GM23248 (cell line): ENCODE measurements around the gene RSAD1. TPM values are rescaled to one million over a fixed set of nuclear protein-coding genes. Genes with fewer than 3 reads are reported as not detected.

Experiments
- DNase-seq: peaks from one replicate; pipeline ENCODE4 v3.0.0-alpha.2; 2015
- H2AFZ ChIP-seq: fragments of 200-600 bp; sonication (generic); 2 replicates; pipeline ENCODE4 v1.6.1; 2016; ENCODE audit warnings: antibody characterized with exemption
- H3F3A ChIP-seq: fragments of 200-600 bp; sonication (generic); 2 replicates; pipeline ENCODE4 v1.6.1; 2016; ENCODE audit warnings: mild to moderate bottlenecking, antibody characterized with exemption, mixed run types; ENCODE audit not compliant: insufficient read depth
- H3K27ac ChIP-seq: fragments of 200-600 bp; sonication (generic); 2 replicates; pipeline ENCODE4 v1.5.1; 2016; ENCODE audit warnings: mild to moderate bottlenecking
- H3K27me3 ChIP-seq: fragments of 200-600 bp; sonication (generic); replicated peaks from 2 replicates; pipeline ENCODE4 v1.6.1; 2016; ENCODE audit warnings: mild to moderate bottlenecking; ENCODE audit not compliant: insufficient read depth
- H3K36me3 ChIP-seq: fragments of 200-600 bp; sonication (generic); 2 replicates; pipeline ENCODE4 v1.6.1; 2016; ENCODE audit warnings: low read depth, mild to moderate bottlenecking
- H3K4me1 ChIP-seq: fragments of 200-600 bp; sonication (generic); 2 replicates; pipeline ENCODE4 v1.6.1; 2016; ENCODE audit warnings: mild to moderate bottlenecking; ENCODE audit not compliant: insufficient read depth
- H3K4me2 ChIP-seq: fragments of 200-600 bp; sonication (generic); one replicate; pipeline ENCODE4 v1.6.1; 2016; ENCODE audit warnings: mild to moderate bottlenecking; ENCODE audit not compliant: unreplicated experiment
- H3K4me3 ChIP-seq: fragments of 200-600 bp; sonication (generic); 2 replicates; pipeline ENCODE4 v1.5.1; 2016; ENCODE audit warnings: mild to moderate bottlenecking
- H3K79me2 ChIP-seq: fragments of 200-600 bp; sonication (generic); 2 replicates; pipeline ENCODE4 v1.6.1; 2016; ENCODE audit warnings: mild to moderate bottlenecking; ENCODE audit not compliant: insufficient read depth
- H3K9ac ChIP-seq: fragments of 200-600 bp; sonication (generic); 2 replicates; pipeline ENCODE4 v1.6.1; 2016; ENCODE audit warnings: mild to moderate bottlenecking
- H3K9me2 ChIP-seq: fragments of 200-600 bp; sonication (generic); 2 replicates; pipeline ENCODE4 v1.6.1; 2016; ENCODE audit warnings: mixed run types, mild to moderate bottlenecking, moderate library complexity; ENCODE audit not compliant: insufficient read depth
- H3K9me3 ChIP-seq: fragments of 200-600 bp; sonication (generic); one replicate; pipeline ENCODE4 v1.6.1; 2017; ENCODE audit warnings: low read depth
- H4K20me1 ChIP-seq: fragments of 200-600 bp; sonication (generic); 2 replicates; pipeline ENCODE4 v1.6.0; 2016; ENCODE audit not compliant: insufficient read depth
- EZH2 ChIP-seq: fragments of 200-600 bp; sonication (generic); IDR thresholded peaks from 2 replicates; pipeline ENCODE4 v1.6.1; 2018; ENCODE audit warnings: antibody characterized with exemption, mild to moderate bottlenecking; ENCODE audit not compliant: insufficient read depth, poor library complexity, severe bottlenecking
- EZH2phosphoT487 ChIP-seq: fragments of 200-600 bp; sonication (generic); IDR thresholded peaks from 2 replicates; pipeline ENCODE4 v1.6.1; 2018; ENCODE audit warnings: antibody characterized with exemption, moderate library complexity, mild to moderate bottlenecking, low read depth; ENCODE audit not compliant: insufficient read depth
- WGBS, 2 experiments: methylation state at CpG; one replicate each; pipeline ENCODE4 v1.1.6; 2015 to 2017; ENCODE audit warnings: low lambda C conversion rate in 2 of 2, low coverage in 1 of 2; ENCODE audit errors: missing lambda C conversion rate in 2 of 2; 5-methylcytosine and 5-hydroxymethylcytosine counted together
- in situ Hi-C: fragments of 300-500 bp; cut with MboI; formaldehyde crosslinking; loops from 2 replicates; pipeline ENCODE4 v1.15.0; 2020
- polyA plus RNA-seq: library from polyadenylated mRNA; unstranded; fragments of >200 nt; fragmentation: Nextera tagmentation; extraction: Ambion mirVana; gene quantifications from 2 replicates; pipeline ENCODE4 v1.2.1, GENCODE V29; 2016
- total RNA-seq: library from RNA; depleted of rRNA; stranded (reverse); fragments of >200 nt; shearing (Covaris generic); gene quantifications from 2 replicates; pipeline ENCODE4 v1.2.3, GENCODE V29; 2014

Gene RSAD1
- total and polyA plus RNA-seq, 2 experiments from 2014 or later = 19.8 to 22.4 TPM

- no peaks in the 10 kb centered on the region for H3K27me3 ChIP-seq
- WGBS, 2 experiments = 64 to 71% methylated on average over 8 of the region's 8 CpGs
- no peak overlapping the region for H3K4me2 ChIP-seq
- no peaks in the 10 kb centered on the region for H3K9me2 ChIP-seq
- no peak overlapping the region for H3K4me3 ChIP-seq
- no peaks in the 10 kb centered on the region for H3F3A ChIP-seq
- DNase-seq = peak; percentile 54
- no peak overlapping the region for H2AFZ ChIP-seq
- no peaks in the 10 kb centered on the region for H3K9me3 ChIP-seq
- no peaks in the 10 kb centered on the region for H3K36me3 ChIP-seq
- no peaks in the 10 kb centered on the region for H3K79me2 ChIP-seq
- H3K27ac ChIP-seq = no peak overlapping the region
- H4K20me1 ChIP-seq = no peaks in the 10 kb centered on the region
- peaks cover 8% of the 10 kb centered on the region; the same call in 1 of the 2 replicates for H3K4me1 ChIP-seq
- TF ChIP-seq EZH2 (no peak), EZH2phosphoT487 (no peak)
- H3K9ac ChIP-seq = no peak overlapping the region
- in situ Hi-C loops = loop anchor here (25.0 kb wide), 1 partner anchor 91 kb away; no protein-coding TSS in a partner anchor
These were observed 17.3 kb downstream of the RSAD1 start for GRCh38 chr17:50495918-50496317.

DNA sequence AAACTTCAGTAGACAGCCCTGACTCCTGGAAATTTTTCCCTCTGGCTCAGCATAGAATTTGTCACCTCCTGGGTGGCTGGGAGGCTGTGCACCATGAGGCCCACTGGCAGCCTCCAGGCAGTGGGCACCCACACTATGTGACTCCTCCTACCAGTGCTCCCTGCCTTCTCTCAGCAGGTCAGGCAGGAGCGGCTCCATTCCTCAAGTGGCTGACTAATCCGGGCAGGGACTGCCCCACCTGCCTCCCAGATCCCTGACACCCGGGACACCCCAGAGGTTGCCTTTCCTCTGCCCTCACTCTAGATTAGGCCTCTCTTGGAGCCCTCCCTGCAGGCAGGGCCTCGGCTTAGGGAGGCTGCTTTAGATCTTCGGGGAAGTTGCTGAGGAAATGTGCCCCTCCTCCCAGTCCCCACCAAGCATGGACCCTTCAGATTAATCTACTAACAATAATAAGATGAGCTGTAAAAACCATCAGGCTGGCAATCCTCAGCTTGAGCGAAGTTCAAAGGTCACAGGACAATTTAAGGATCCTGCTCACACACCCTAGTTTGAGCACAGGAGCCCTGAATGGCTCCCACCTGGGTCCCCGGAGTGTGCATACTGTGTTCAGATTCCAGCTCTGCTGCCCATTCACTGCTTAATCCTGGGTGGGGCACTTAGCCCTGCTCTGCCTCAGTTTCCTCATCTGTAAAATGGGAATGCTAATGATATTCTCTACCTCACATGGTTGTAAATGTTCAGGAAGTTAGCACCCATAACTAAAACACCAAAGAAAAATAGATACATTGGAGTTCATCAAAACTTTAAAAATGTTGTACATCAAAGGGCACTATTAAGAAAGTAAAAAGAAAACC lies 19.6 kb downstream of the RSAD1 start:
- Histone ChIP-seq H3K27ac (no peak overlapping the region), H3K4me1 (peaks cover 5% of the 10 kb centered on the region; the same call in 1 of the 2 replicates), H3F3A (no peaks in the 10 kb centered on the region), H3K27me3 (no peaks in the 10 kb centered on the region), H3K36me3 (no peaks in the 10 kb centered on the region), H3K9me3 (no peaks in the 10 kb centered on the region), H3K4me3 (no peak overlapping the region), H3K9ac (no peak overlapping the region), H3K4me2 (no peak overlapping the region), H2AFZ (no peak overlapping the region), H3K9me2 (no peaks in the 10 kb centered on the region), H3K79me2 (no peaks in the 10 kb centered on the region), H4K20me1 (no peaks in the 10 kb centered on the region)
- no peak for DNase-seq
- TF ChIP-seq EZH2phosphoT487 = no peak
- no peak for TF ChIP-seq EZH2
- WGBS, 2 experiments = 85% methylated on average over 7 of the region's 7 CpGs
- in situ Hi-C loops = loop anchor here (25.0 kb wide), 1 partner anchor 89 kb away; no protein-coding TSS in a partner anchor

GRCh38 chr17:50499270-50499669 lies 20.6 kb downstream of the RSAD1 start:
- Histone ChIP-seq H3K9me2 (no peaks in the 10 kb centered on the region), H3F3A (no peaks in the 10 kb centered on the region), H4K20me1 (no peaks in the 10 kb centered on the region), H3K27me3 (no peaks in the 10 kb centered on the region), H3K4me1 (peaks cover 5% of the 10 kb centered on the region; the same call in 1 of the 2 replicates), H3K27ac (no peak overlapping the region), H3K9ac (no peak overlapping the region), H3K4me2 (no peak overlapping the region), H3K4me3 (no peak overlapping the region), H3K9me3 (no peaks in the 10 kb centered on the region), H3K36me3 (no peaks in the 10 kb centered on the region), H3K79me2 (no peaks in the 10 kb centered on the region), H2AFZ (no peak overlapping the region)
- TF ChIP-seq EZH2 (no peak), EZH2phosphoT487 (no peak)
- no peak for DNase-seq
- in situ Hi-C loops = loop anchor here (25.0 kb wide), 1 partner anchor 88 kb away; no protein-coding TSS in a partner anchor

- no peaks in the 10 kb centered on the region for H3K79me2 ChIP-seq
- H3K4me3 ChIP-seq = no peak overlapping the region
- H3K27ac ChIP-seq = no peak overlapping the region
- no peak overlapping the region for H3K4me2 ChIP-seq
- DNase-seq = no peak
- no peaks in the 10 kb centered on the region for H3K9me3 ChIP-seq
- in situ Hi-C loops = loop anchor here (25.0 kb wide), 2 partner anchors 88 to 463 kb away; no protein-coding TSS in a partner anchor
- no peaks in the 10 kb centered on the region for H3F3A ChIP-seq
- no peaks in the 10 kb centered on the region for H3K9me2 ChIP-seq
- no peaks in the 10 kb centered on the region for H3K27me3 ChIP-seq
- H2AFZ ChIP-seq = no peak overlapping the region
- peaks cover 5% of the 10 kb centered on the region; the same call in 1 of the 2 replicates for H3K4me1 ChIP-seq
- H3K36me3 ChIP-seq = no peaks in the 10 kb centered on the region
- H4K20me1 ChIP-seq = no peaks in the 10 kb centered on the region
- TF ChIP-seq EZH2phosphoT487 = no peak
- WGBS, 2 experiments = 87 to 97% methylated on average over 2 of the region's 2 CpGs
- H3K9ac ChIP-seq = no peak overlapping the region
These were observed 21.1 kb downstream of the RSAD1 start for GRCh38 chr17:50499721-50500120.
